NCI-H526 treated with DMSO at 0.1 percent for 48 hours (cell line): ENCODE results near the gene MAGEB2.
"Not testable (repeated sequence)": the region's sequence is repeated elsewhere in the genome, so short reads cannot be mapped to it uniquely, and the experiment has no call there.

Experiments
- DNase-seq: peaks from one replicate; lab custom pipeline; 2025; lab: John Stamatoyannopoulos, UW

MAGEB2 gene

GRCh38 chrX:30215357-30215843 lies at the start of gene MAGEB2:
MAGEB2 (plus strand) TSS chrX:30215563; CDS start chrX:30218581, 3,018 bp downstream.
- DNase-seq, result no peak

- DNase-seq, result no peak
Measured at GRCh38 chrX:30170900-30171299, 44.5 kb upstream of the MAGEB2 start.

GRCh38 chrX:30181353-30181752 lies 34.0 kb upstream of the MAGEB2 start:
- DNase-seq, result no peak

GRCh38 chrX:30183554-30183953 lies 31.8 kb upstream of the MAGEB2 start:
- DNase-seq, result no peak

- no peak for DNase-seq
Measured at GRCh38 chrX:30190426-30190825, 24.9 kb upstream of the MAGEB2 start.

- not testable (repeated sequence) for DNase-seq
Measured at GRCh38 chrX:30193910-30194309, 21.5 kb upstream of the MAGEB2 start.

- no peak for DNase-seq
Measured at GRCh38 chrX:30196322-30196721, 19.0 kb upstream of the MAGEB2 start.

- DNase-seq, result no peak
Measured at GRCh38 chrX:30212172-30212571, 3.2 kb upstream of the MAGEB2 start.

GRCh38 chrX:30217465-30217864 lies 2.1 kb downstream of the MAGEB2 start:
- DNase-seq, result no peak

- no peak for DNase-seq
Measured at GRCh38 chrX:30219372-30219771, 4.0 kb downstream of the MAGEB2 start.

- DNase-seq, result no peak
Measured at GRCh38 chrX:30220661-30221060, 5.3 kb downstream of the MAGEB2 start.

GRCh38 chrX:30224536-30224935 lies 9.2 kb downstream of the MAGEB2 start:
- no peak for DNase-seq

GRCh38 chrX:30228526-30228925 lies 13.2 kb downstream of the MAGEB2 start:
- no peak for DNase-seq

- DNase-seq, result no peak
Measured at GRCh38 chrX:30230395-30230794, 15.0 kb downstream of the MAGEB2 start, which contains the start of gene MAGEB3. MAGEB3 (plus strand) TSS chrX:30230657; CDS start chrX:30235925, 5,268 bp downstream.

GRCh38 chrX:30241724-30242415 lies 26.5 kb downstream of the MAGEB2 start, which contains the start of gene MAGEB4:
MAGEB4 (plus strand) TSS chrX:30242000; CDS start chrX:30242136, 136 bp downstream.
- no peak for DNase-seq

GRCh38 chrX:30246769-30247489 lies 31.6 kb downstream of the MAGEB2 start, which contains the start of gene MAGEB1:
MAGEB1 (plus strand) TSS chrX:30247146; CDS start chrX:30250494, 3,348 bp downstream.
- no peak for DNase-seq

GRCh38 chrX:30248854-30249253 lies 33.5 kb downstream of the MAGEB2 start:
- no peak for DNase-seq

- no peak for DNase-seq
Measured at GRCh38 chrX:30253257-30253656, 37.9 kb downstream of the MAGEB2 start.

- DNase-seq, result no peak
Measured at GRCh38 chrX:30259927-30260326, 44.6 kb downstream of the MAGEB2 start.

- no peak for DNase-seq
Measured at GRCh38 chrX:30261012-30261411, 45.6 kb downstream of the MAGEB2 start.

- no peak for DNase-seq
Measured at GRCh38 chrX:30262763-30263162, 47.4 kb downstream of the MAGEB2 start.
